Hypothalamus (tissue), 51 donors: ENCODE data around the gene SLC38A7.
"Not testable (repeated sequence)": the region's sequence is repeated elsewhere in the genome, so short reads cannot be mapped to it uniquely, and the experiment has no call there.

ENCODE experiments used
- DNase-seq, 51 donors: peaks; one replicate each; lab custom pipeline; 2025; lab: John Stamatoyannopoulos, UW

Gene SLC38A7

GRCh38 chr16:58638148-58639036 is 46.2 kb downstream of the SLC38A7 start:
- no peak for DNase-seq

- DNase-seq = not testable (repeated sequence)
These were observed 47.5 kb downstream of the SLC38A7 start for GRCh38 chr16:58637021-58637420.

- no peak for DNase-seq
These were observed 48.1 kb downstream of the SLC38A7 start for GRCh38 chr16:58636466-58636865.

- no peak for DNase-seq
These were observed 49.1 kb downstream of the SLC38A7 start for GRCh38 chr16:58635502-58635901.

- DNase-seq = no peak
These were observed 50.2 kb downstream of the SLC38A7 start for GRCh38 chr16:58634265-58634802.

GRCh38 chr16:58629733-58630640 is 54.6 kb downstream of the SLC38A7 start, which contains the start of gene CNOT1:
Gene CNOT1 (minus strand): TSS chr16:58629826. CDS start chr16:58599337, 30,489 bp downstream.
- DNase-seq = peak; percentile 85 to 100 (median 97)

- peak in 36 of 51 donors; percentile 11 to 74 (median 38) for DNase-seq
These were observed 55.5 kb downstream of the SLC38A7 start for GRCh38 chr16:58628845-58629732.

GRCh38 chr16:58624209-58624608 is 60.4 kb downstream of the SLC38A7 start:
- DNase-seq = no peak

GRCh38 chr16:58620396-58620795 is 64.2 kb downstream of the SLC38A7 start:
- no peak for DNase-seq

GRCh38 chr16:58615280-58615679 is 69.3 kb downstream of the SLC38A7 start:
- DNase-seq = no peak
